ENCODE measurements around the gene AHCYL2. TPM values are rescaled to one million over a fixed set of nuclear protein-coding genes. Genes with fewer than 3 reads are reported as not detected.

Gene AHCYL2
- total RNA-seq, 1 experiment from 2014 or later: 25.6 TPM

DNA sequence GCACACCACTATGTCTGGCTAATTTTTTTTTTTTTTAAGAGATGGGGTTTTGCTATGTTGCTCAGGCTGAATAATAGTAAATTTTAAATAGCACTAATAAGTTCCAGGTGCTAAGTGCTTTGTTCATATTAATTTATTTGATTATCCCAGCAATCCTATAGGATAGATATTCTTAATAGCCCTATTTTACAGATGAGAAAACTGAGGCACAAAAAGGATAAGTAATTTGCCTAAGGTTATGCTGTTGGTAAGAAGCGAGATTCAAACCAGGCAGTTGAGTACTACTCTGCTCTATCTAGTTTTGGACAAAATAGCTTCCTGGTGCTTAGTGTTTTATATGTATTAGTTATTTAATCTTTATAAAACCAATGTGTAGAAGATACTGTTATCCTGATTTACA, 136.9 kb downstream of the AHCYL2 start (continued):
- no peak for TF ChIP-seq TCF7 (CRISPR knock-in tag; IDR thresholded peaks at IDR 0.05; ENCODE audit: low read depth)

DNA sequence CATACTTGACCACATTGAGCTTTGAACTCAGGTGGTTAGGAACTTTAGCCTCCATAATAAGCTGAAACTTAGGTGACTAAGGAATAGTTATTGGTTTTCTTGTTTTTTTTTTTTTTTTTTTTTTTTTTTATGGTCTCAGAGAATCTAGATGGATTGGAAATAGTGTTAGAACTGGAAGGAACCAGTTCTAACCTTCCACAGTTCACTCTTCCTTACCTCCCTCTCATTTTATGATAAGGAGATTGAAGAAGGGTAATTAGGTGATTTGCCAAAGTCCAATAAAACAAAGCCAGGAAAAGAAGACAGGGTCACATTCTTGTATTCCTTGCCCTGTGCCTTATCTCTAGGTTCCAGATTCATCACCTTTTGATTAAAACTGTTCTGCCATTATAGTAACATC, 137.7 kb downstream of the AHCYL2 start:
- no peak overlapping the region for H3K27ac Mint-ChIP-seq
- H3K4me3 Mint-ChIP-seq: no peak overlapping the region
- DNase-seq (ENCODE audit: low spot score) (no peak), ATAC-seq (no peak)
- ChIA-PET CTCF (interaction anchor here (0.6 to 1.7 kb wide), 5 partner anchors 13 to 109 kb away, joined by 3 to 6 read pairs (median 3); partner anchors contain the start of gene STRIP2), POLR2A (no interaction called here)
- TF ChIP-seq FOXP4 (CRISPR knock-in tag; IDR thresholded peaks at IDR 0.05) (no peak), USF2 (CRISPR knock-in tag; IDR thresholded peaks at IDR 0.05) (no peak), SP1 (CRISPR knock-in tag; conservative IDR thresholded peaks at IDR 0.05) (no peak), ZNF263 (CRISPR knock-in tag; IDR thresholded peaks at IDR 0.05; ENCODE audit: low read depth) (no peak), GRHL2 (CRISPR knock-in tag; IDR thresholded peaks at IDR 0.05; ENCODE audit: insufficient replicate concordance, severe bottlenecking) (no peak), FOXK1 (CRISPR knock-in tag; IDR thresholded peaks at IDR 0.05) (no peak), EMX1 (CRISPR knock-in tag; IDR thresholded peaks at IDR 0.05) (no peak), RORB (CRISPR knock-in tag; IDR thresholded peaks at IDR 0.05) (no peak), MYBL2 (CRISPR knock-in tag; IDR thresholded peaks at IDR 0.05) (no peak)
- no peaks in the 10 kb centered on the region for H3K9me3 Mint-ChIP-seq
- no peaks in the 10 kb centered on the region for H3K27me3 Mint-ChIP-seq (ENCODE audit: low read depth)
- H3K4me1 Mint-ChIP-seq: peaks cover 4% of the 10 kb centered on the region
- H3K36me3 Mint-ChIP-seq: no peaks in the 10 kb centered on the region

GRCh38 chr7:129367349-129367699, 142.5 kb downstream of the AHCYL2 start:
- Mint-ChIP-seq H3K36me3 (no peaks in the 10 kb centered on the region), H3K27ac (no peak overlapping the region), H3K4me3 (no peak overlapping the region), H3K9me3 (no peaks in the 10 kb centered on the region), H3K4me1 (peaks cover 33% of the 10 kb centered on the region), H3K27me3 (ENCODE audit: low read depth) (no peaks in the 10 kb centered on the region)
- no peak for ATAC-seq
- CTCF ChIA-PET: interaction anchor here (0.8 to 3.2 kb wide), 55 partner anchors 8 to 476 kb away, joined by 3 to 59 read pairs (median 4); partner anchors contain the start of genes NRF1 and STRIP2
- no peak for DNase-seq (ENCODE audit: low spot score)
- POLR2A ChIA-PET: interaction anchor here (1.5 kb wide), 1 partner anchor 67 kb away, joined by 5 read pairs; the partner anchor contains the start of gene STRIP2
- TF ChIP-seq FOXJ3 (CRISPR knock-in tag; IDR thresholded peaks at IDR 0.05; ENCODE audit: borderline replicate concordance): no peak
- no peak for TF ChIP-seq HMGXB4 (CRISPR knock-in tag; IDR thresholded peaks at IDR 0.05)
- no peak for TF ChIP-seq SOX15 (CRISPR knock-in tag; IDR thresholded peaks at IDR 0.05)
- TF ChIP-seq MXD4 (CRISPR knock-in tag; IDR thresholded peaks at IDR 0.05; ENCODE audit: borderline replicate concordance): no peak

DNA sequence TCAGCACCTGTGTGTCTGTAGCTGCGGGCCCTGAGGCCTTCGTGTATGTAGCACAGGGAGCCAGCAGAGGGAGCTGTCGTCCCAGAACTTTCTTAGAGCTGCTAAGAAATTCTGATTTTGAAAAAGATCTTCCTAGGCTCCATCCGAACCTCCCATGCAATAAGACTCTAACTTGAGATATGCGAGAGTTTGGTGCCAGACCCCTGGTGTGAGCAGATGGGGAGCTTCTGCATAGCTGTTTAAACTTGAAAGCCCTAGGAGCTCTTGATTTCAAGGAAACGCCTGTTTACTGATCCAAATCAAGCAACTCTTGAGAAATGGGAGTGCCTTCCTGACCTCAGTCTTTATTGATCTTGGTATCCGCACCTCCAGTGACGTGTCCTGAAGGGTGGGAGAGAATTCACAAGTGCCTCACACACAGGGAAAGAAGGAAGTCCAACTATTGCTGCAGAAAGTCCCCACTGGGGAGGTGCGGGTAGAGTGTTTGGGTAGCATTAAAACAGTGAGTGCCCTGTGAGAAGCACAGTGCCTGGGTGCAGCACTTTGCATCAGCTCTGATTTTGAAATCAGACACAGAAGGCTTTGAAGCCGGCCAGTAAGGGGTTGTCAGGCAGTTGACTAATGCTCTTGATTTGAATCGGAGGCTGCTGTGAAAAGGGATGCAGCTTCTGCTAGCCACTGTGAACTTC, 143.0 kb downstream of the AHCYL2 start:
- ChIA-PET CTCF (interaction anchor here (0.5 to 3.2 kb wide), 59 partner anchors 8 to 565 kb away, joined by 3 to 59 read pairs (median 4); partner anchors contain the start of genes NRF1 and STRIP2), POLR2A (interaction anchor here (1.5 kb wide), 1 partner anchor 66 kb away, joined by 5 read pairs; the partner anchor contains the start of gene STRIP2)
- Mint-ChIP-seq H3K36me3 (no peaks in the 10 kb centered on the region), H3K4me3 (no peak overlapping the region), H3K4me1 (peaks cover 37% of the 10 kb centered on the region), H3K27ac (peak overlapping the region; percentile 89), H3K9me3 (no peaks in the 10 kb centered on the region), H3K27me3 (ENCODE audit: low read depth) (no peaks in the 10 kb centered on the region)
- ATAC-seq: peak; percentile 96
- TF ChIP-seq ZNF232 (CRISPR knock-in tag; IDR thresholded peaks at IDR 0.05) (no peak), ZNF121 (CRISPR knock-in tag; IDR thresholded peaks at IDR 0.05) (0 out of 2 replicates have a peak, but pooled peaks have one; percentile 35), CTCF (IDR thresholded peaks at IDR 0.05) (peak; percentile 81), TP53 (CRISPR knock-in tag; IDR thresholded peaks at IDR 0.05) (no peak)
- TF ChIP-seq, protein P1, sequence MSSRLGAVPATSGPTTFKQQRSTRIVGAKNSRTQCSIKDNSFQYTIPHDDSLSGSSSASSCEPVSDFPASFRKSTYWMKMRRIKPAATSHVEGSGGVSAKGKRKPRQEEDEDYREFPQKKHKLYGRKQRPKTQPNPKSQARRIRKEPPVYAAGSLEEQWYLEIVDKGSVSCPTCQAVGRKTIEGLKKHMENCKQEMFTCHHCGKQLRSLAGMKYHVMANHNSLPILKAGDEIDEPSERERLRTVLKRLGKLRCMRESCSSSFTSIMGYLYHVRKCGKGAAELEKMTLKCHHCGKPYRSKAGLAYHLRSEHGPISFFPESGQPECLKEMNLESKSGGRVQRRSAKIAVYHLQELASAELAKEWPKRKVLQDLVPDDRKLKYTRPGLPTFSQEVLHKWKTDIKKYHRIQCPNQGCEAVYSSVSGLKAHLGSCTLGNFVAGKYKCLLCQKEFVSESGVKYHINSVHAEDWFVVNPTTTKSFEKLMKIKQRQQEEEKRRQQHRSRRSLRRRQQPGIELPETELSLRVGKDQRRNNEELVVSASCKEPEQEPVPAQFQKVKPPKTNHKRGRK (CRISPR knock-in tag; IDR thresholded peaks at IDR 0.05; ENCODE audit: borderline replicate concordance): 0 out of 2 replicates have a peak, but pooled peaks have one; percentile 24
- DNase-seq (ENCODE audit: low spot score): peak; percentile 86
